Activated T-helper 2 cell treated with anti-CD3 and anti-CD28 coated beads, Interferon-gamma antibody, Interleukin-2, Interleukin-4, amounts not matched to agents 10 μg/mL and 5 μg/mL and 100 μg/mL, durations not matched to agents 14 hours and 24 hours and 36 hours (primary cell): ENCODE data around the gene PKN1. TPM values are rescaled to one million over a fixed set of nuclear protein-coding genes. Genes with fewer than 3 reads are reported as not detected.

ENCODE experiments used
- DNase-seq: peaks from one replicate; pipeline ENCODE4 v3.0.0; 2021; ENCODE audit warnings: low spot score
- H3K27ac Mint-ChIP-seq: one replicate; pipeline ENCODE4 v1.8.0; 2021; ENCODE audit warnings: mixed read lengths
- H3K27me3 Mint-ChIP-seq: one replicate; pipeline ENCODE4 v1.8.0; 2021; ENCODE audit warnings: low read depth, mixed read lengths
- H3K36me3 Mint-ChIP-seq: one replicate; pipeline ENCODE4 v1.8.0; 2021; ENCODE audit warnings: low read depth, mixed read lengths
- H3K4me1 Mint-ChIP-seq: one replicate; pipeline ENCODE4 v1.8.0; 2021; ENCODE audit warnings: low read depth, mixed read lengths
- H3K4me3 Mint-ChIP-seq: one replicate; pipeline ENCODE4 v1.8.0; 2021; ENCODE audit warnings: low read depth, mild to moderate bottlenecking, moderate library complexity, mixed read lengths
- H3K9me3 Mint-ChIP-seq: one replicate; pipeline ENCODE4 v1.8.0; 2021; ENCODE audit warnings: mixed read lengths
- intact Hi-C: fragments of 100-400 bp; cut with micrococcal nuclease; formaldehyde crosslinking; loops from one replicate; pipeline ENCODE4 v1.15.1; 2023
- total RNA-seq: library from RNA; stranded (reverse); gene quantifications from 2 replicates; pipeline ENCODE4 v1.2.3, GENCODE V29; 2022

The PKN1 gene
- total RNA-seq, 1 donor from 2014 or later: 171 TPM

DNA sequence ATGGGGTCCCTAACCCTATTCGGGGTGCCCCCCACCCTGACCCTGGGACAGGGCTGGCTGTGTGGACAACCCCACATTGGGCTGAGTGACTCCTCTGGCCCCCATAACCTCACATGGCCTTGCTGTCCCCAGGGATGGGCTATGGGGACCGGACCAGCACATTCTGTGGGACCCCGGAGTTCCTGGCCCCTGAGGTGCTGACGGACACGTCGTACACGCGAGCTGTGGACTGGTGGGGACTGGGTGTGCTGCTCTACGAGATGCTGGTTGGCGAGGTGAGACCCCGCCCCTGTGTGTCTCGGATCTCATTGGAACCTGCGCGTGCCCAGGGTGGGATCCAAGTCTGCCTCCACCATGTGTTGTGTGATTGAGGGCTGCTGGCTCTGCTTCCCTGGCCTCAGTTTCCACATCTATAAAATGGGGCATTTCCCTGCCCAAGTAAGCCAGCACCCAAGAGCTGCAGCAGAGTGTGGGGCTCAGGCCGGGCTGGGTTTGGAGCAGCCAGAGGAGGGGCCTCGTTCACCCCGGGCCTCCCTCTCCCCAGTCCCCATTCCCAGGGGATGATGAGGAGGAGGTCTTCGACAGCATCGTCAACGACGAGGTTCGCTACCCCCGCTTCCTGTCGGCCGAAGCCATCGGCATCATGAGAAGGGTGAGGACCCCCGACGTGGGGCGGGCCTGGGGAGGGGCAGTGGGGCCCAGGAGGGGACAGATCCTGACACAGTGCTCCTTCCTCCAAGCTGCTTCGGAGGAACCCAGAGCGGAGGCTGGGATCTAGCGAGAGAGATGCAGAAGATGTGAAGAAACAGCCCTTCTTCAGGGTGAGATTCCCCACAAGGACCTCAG lies 37.1 kb downstream of the PKN1 start:
- H3K4me3 Mint-ChIP-seq: no peak overlapping the region
- H3K36me3 Mint-ChIP-seq: peaks cover 42% of the 10 kb centered on the region
- H3K27me3 Mint-ChIP-seq: peaks cover 15% of the 10 kb centered on the region
- DNase-seq: no peak
- H3K4me1 Mint-ChIP-seq: peaks cover 6% of the 10 kb centered on the region
- no peak overlapping the region for H3K27ac Mint-ChIP-seq
- intact Hi-C loops: loop anchor here (5.0 kb wide), 1 partner anchor 38 kb away; the partner anchor contains the start of gene PKN1
- no peaks in the 10 kb centered on the region for H3K9me3 Mint-ChIP-seq

DNA sequence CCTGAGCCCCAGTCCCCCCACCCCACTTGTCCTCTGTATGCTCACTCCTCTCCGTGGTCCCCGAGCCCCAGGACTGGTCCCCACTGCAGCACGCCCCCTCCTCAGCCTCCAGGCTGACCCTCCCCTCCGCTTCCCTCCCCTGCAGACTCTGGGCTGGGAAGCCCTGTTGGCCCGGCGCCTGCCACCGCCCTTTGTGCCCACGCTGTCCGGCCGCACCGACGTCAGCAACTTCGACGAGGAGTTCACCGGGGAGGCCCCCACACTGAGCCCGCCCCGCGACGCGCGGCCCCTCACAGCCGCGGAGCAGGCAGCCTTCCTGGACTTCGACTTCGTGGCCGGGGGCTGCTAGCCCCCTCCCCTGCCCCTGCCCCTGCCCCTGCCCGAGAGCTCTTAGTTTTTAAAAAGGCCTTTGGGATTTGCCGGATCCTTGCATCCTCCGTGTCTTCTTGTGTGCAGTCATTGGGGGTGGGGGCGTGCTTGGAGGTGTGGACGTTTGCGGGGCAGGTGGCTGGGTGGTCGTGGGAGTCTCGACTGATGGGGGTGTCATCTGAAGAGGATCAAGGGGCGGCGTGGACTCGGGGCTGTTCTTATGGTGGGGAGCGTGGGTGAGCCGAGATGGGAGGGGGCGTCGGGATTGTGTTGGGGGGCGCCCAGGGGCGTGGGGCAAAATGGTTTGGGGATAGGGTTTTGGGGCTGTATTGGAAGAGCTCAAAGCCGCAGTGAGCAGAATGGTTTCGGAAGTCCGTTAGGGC lies 38.5 kb downstream of the PKN1 start:
- DNase-seq: no peak
- no peak overlapping the region for H3K4me3 Mint-ChIP-seq
- H3K4me1 Mint-ChIP-seq: peaks cover 15% of the 10 kb centered on the region
- peaks cover 32% of the 10 kb centered on the region for H3K36me3 Mint-ChIP-seq
- peaks cover 15% of the 10 kb centered on the region for H3K27me3 Mint-ChIP-seq
- intact Hi-C loops: loop anchor here (2.0 to 5.0 kb wide), 2 partner anchors 39 to 335 kb away; partner anchors contain the start of genes ASF1B and PKN1
- H3K27ac Mint-ChIP-seq: no peak overlapping the region
- H3K9me3 Mint-ChIP-seq: no peaks in the 10 kb centered on the region

DNA sequence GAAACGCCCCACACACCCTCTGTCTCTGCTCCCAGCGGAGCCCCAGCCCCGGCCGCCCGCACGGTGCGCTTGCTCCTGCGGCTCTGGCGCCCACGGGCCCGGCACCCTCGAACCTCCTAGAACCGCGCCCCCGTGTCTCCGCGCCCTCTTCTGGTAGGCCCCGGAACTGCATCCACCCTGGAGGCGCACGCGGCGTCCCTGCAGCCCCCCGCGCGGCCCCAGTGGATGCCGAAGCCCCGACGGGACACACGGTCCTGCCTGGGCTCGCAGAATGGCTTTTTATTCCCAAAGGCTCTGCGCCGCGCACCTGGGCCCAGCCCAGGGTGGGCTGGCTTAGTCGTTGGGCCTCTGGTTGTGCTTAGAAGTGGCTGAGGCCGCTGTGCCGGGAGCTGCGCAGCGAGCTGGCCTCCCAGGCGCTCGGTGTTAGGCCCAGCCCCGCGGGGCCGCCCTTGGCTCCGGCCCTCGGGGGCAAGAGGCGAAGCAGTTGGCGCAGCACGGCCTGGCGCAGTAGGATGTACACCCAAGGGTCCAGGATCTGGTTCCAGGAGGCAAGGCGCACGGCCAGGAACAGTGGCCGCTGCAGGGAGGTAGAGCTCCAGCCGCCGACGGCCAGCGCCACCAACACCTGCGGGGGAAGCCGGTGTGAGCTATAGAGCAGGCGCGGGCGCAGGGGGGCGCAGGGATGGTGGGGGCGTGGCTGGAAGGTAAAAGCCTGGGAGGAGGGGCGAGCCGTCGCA lies 39.3 kb downstream of the PKN1 start:
- H3K9me3 Mint-ChIP-seq: no peaks in the 10 kb centered on the region
- intact Hi-C loops: loop anchor here (2.0 to 5.0 kb wide), 2 partner anchors 40 to 336 kb away; partner anchors contain the start of genes ASF1B and PKN1
- peaks cover 25% of the 10 kb centered on the region for H3K36me3 Mint-ChIP-seq
- no peak overlapping the region for H3K4me3 Mint-ChIP-seq
- H3K27ac Mint-ChIP-seq: no peak overlapping the region
- peaks cover 16% of the 10 kb centered on the region for H3K4me1 Mint-ChIP-seq
- DNase-seq: peak; percentile 75
- H3K27me3 Mint-ChIP-seq: peaks cover 15% of the 10 kb centered on the region

DNA sequence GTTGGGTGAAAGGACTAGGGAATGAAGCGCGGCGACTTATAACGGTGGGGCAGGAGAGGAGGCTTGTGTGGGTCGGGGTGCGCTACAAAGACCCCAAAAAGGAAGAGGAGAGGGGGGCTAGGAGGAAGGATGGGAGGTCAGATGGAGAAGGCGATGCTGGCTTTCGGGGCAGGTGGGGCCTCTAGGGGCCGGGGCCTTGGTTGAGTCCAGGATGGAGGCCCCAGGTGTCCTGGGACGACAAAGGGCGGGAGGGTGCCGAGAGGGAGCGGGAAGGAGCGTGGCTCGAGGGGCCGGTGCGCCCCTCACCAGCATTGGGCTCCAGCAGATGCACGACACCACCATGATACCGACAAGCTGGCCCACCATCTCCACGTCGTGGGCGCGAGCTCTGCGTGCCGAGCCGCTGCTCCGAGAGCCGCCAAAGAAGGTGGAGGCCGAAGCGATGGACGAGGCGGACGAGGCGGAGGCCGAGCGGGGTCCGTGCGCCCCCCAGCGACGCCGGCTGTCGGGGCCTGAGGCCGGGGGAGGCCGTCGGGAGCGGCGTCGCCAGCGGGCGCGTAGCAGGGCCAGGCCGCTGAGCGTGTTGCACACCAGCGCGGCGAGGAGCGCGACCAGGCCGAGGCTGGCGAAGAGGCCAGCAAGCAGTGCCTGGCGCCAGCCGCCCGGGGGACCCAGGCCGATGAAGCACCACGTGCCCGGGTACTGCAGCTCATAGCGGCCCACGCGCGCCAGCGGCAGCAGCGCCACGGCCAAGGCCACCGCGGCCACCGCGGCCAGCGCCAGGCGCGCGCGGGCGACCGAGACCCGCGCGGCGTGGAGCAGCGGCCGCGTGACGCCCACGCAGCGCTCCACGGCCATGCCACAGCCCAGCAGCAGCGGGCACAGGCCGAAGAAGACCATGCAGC lies 40.2 kb downstream of the PKN1 start:
- H3K27me3 Mint-ChIP-seq: peaks cover 15% of the 10 kb centered on the region
- DNase-seq: no peak
- no peak overlapping the region for H3K4me3 Mint-ChIP-seq
- intact Hi-C loops: loop anchor here (2.0 to 5.0 kb wide), 2 partner anchors 41 to 337 kb away; partner anchors contain the start of genes ASF1B and PKN1
- H3K36me3 Mint-ChIP-seq: peaks cover 17% of the 10 kb centered on the region
- no peak overlapping the region for H3K27ac Mint-ChIP-seq
- H3K9me3 Mint-ChIP-seq: no peaks in the 10 kb centered on the region
- peaks cover 16% of the 10 kb centered on the region for H3K4me1 Mint-ChIP-seq

DNA sequence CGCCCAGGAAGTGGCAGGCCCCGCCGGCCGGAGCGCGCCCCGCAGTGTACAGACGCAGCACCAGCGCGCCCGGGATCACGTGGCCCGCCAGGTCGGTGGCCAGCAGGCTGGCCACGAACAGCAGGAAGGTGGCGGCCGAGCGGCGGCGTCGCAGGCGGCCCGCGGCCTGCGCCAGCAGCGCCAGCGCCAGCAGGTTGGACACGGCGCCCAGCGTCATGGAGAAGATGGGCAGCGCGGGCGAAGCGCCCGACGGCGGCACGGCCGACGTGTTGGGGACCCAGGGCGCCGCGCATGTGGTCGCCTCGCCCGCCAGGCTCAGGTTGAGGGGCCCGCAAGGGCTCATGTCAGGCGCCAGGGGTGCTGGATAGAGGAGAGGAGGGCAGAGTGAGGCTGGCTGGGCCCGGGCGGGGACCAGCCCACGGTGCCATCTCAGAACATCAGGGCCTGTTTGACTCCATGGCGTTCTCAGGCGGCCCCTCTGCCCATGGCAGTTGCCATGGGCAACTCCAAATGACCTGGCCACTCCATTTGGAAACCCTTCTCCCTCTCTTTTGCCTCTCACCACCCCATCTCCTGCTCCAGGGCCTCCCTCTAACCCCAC lies 41.0 kb downstream of the PKN1 start:
- H3K36me3 Mint-ChIP-seq: peaks cover 14% of the 10 kb centered on the region
- H3K4me3 Mint-ChIP-seq: peak overlapping the region; percentile 54
- H3K27me3 Mint-ChIP-seq: peaks cover 15% of the 10 kb centered on the region
- peaks cover 16% of the 10 kb centered on the region for H3K4me1 Mint-ChIP-seq
- DNase-seq: no peak
- intact Hi-C loops: loop anchor here (2.0 to 5.0 kb wide), 2 partner anchors 42 to 337 kb away; partner anchors contain the start of genes ASF1B and PKN1
- no peaks in the 10 kb centered on the region for H3K9me3 Mint-ChIP-seq
- H3K27ac Mint-ChIP-seq: no peak overlapping the region

DNA sequence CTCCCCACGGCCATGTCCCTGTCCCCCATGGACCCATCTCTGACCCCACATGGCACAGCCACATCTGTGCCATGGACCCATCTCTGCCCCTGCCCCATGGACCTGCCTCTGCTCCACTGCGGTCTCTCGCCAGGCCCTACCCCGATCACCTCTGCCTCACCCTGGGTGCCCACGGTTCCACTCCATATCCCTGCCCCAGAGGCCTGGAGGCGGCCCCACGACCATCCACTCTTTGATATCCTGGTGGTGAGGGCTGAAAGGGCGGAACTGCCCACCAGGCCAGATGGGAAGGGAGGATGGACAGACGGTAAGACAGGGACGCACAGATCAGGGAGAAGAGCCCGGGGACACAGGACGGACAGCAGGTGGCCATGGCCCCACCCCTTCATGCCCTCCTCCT lies 41.7 kb downstream of the PKN1 start:
- Mint-ChIP-seq H3K4me3 (peak overlapping the region; percentile 54), H3K4me1 (peaks cover 16% of the 10 kb centered on the region)

DNA sequence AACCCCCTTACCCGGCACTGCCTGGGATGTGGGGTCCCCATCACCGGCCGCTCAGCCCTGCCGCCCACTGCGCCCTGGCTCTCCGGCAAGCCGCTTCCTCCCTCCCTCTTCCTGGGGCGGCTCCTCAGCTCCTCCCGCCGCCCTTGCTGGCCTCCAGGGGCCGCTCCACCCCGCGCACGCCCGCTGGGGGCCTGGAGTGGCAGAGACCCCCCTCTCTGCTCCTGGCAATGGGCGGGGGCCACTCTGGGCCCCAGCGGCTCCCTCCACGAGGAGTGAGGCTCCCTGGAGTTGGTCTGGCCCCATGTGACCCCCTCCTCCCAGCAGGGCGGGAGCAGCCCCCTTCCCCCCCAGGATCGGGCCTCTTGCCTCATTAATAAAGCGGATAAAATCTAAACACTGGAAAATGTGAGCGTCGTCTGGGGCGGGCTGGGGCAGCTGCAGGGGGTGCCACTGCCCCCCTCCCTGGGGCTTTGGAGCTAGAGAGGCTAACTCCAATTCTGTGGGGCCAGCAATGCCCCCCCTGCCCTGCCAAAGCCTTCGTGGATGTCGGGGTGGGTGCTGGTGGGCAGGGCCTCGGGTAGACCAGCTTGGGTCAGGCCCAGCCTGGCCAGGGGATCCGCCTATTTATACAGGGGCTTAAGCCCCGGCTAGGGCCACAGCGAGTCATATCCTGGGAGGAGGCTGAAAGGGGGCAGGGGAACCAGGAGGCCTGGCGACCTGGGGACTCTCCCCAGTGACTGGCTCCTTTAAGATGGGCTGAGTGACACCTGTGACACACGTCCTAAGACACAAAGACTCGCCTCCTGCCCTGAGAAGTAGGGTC lies 42.4 kb downstream of the PKN1 start, which contains the start of gene PTGER1:
PTGER1 (minus strand) TSS at position 104 of the 823 bp plus-strand sequence. CDS start 1,034 bp downstream, outside the sequence.
- peaks cover 15% of the 10 kb centered on the region for H3K27me3 Mint-ChIP-seq
- H3K9me3 Mint-ChIP-seq: no peaks in the 10 kb centered on the region
- H3K4me3 Mint-ChIP-seq: peak within 1 kb of the TSS; percentile 54
- H3K27ac Mint-ChIP-seq: peak within 1 kb of the TSS; percentile 6
- H3K36me3 Mint-ChIP-seq: peaks cover 11% of the 10 kb centered on the region
- H3K4me1 Mint-ChIP-seq: peaks cover 16% of the 10 kb centered on the region
- DNase-seq: peak; percentile 33
- intact Hi-C loops: no loop called here

More for the DNA sequence above, 41.7 kb downstream of the PKN1 start:
- Mint-ChIP-seq H3K9me3 (no peaks in the 10 kb centered on the region), H3K27ac (no peak overlapping the region), H3K36me3 (peaks cover 11% of the 10 kb centered on the region), H3K27me3 (peaks cover 15% of the 10 kb centered on the region)
- intact Hi-C loops: loop anchor here (5.0 kb wide), 1 partner anchor 43 kb away; the partner anchor contains the start of gene PKN1
- no peak for DNase-seq

DNA sequence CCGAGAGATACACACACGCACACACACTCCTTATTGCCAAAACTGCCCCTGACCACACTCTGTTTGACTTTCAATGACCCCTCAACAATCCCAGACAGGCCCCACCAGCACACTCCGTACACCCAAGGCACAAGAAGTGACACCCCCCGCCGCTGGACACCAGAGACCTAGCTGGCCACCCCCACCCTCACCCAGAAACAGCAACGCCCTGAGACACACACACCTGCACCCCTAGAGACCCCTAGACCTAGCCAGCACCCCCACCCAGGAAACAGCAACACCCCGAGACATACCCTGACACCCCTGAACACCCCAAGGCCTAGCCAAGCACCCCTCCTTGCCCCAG lies 43.2 kb downstream of the PKN1 start:
- Mint-ChIP-seq H3K9me3 (no peaks in the 10 kb centered on the region), H3K27me3 (peaks cover 15% of the 10 kb centered on the region), H3K36me3 (peaks cover 6% of the 10 kb centered on the region), H3K27ac (peak overlapping the region; percentile 6), H3K4me1 (peaks cover 16% of the 10 kb centered on the region), H3K4me3 (no peak overlapping the region)
- intact Hi-C loops: no loop called here
- no peak for DNase-seq

DNA sequence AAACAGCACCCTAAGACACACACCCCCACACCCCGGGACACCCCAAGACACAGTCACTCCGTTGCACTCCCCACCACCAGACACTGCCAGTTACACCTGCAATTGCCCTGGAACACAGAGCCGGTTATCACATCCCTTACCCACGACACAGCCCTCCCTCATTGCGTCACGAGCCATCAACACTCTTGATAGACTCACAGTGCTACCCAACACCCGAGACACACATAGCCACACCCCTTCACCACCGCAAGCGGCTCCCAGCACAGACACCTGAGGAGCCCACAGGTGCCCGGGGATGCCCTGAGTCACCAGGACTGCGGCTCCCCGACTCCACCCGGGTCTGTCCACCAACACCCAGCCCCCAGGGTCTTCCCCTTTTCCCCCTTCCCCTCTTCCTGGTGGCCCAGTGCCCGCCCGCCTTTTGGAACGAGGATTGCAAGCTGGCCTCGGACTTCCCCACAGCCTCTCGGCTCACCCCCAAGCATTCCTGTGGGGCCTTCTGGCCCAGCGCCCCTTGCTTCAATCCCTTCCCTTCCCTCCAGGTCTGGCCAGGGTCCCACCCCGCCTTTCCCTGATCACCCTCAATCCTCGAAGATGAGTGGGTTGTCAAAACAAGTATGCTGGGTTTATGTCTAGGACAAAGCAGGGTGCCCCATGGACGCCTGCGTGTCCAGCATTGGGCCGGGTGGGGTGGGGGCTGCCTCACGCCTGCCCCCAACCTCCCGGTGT lies 43.7 kb downstream of the PKN1 start:
- intact Hi-C loops: no loop called here
- peaks cover 15% of the 10 kb centered on the region for H3K27me3 Mint-ChIP-seq
- peaks cover 3% of the 10 kb centered on the region for H3K36me3 Mint-ChIP-seq
- no peaks in the 10 kb centered on the region for H3K9me3 Mint-ChIP-seq
- H3K27ac Mint-ChIP-seq: no peak overlapping the region
- DNase-seq: no peak
- H3K4me3 Mint-ChIP-seq: no peak overlapping the region
- H3K4me1 Mint-ChIP-seq: peaks cover 14% of the 10 kb centered on the region

DNA sequence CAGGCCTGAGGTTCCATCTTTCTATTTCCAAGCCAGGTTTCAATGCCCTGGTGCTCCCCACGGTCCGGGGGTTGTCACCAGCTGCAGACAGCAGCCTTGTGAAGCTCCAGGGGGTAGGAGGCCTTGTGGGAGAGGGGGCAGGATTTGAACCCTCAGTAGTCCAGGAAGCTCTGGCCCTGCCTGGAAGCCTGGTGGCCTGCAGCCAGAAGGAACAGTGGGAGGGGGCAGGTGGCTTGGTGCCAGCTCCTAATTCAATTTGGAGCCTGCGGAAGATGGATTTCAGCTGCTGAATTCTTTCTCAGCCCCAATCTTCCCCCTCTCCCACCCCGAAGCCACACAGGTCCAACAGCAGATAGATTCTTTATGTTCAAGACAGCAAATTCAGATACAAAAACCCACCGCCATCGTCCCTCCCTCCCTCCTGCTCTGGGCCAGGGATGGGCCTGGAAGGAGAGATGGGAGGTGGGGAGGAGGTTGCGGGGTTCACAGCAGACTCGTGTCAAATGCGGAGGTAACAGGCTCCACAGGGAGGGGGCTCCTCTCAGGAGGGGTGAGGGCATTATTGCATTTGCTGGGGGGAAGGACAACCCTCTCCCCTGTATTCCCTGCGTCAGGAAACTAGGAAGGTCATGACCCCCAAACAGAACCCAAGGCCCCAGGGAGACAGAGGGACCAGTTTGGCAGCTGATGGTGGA lies 44.5 kb downstream of the PKN1 start:
- DNase-seq: no peak
- no peak overlapping the region for H3K27ac Mint-ChIP-seq
- no peak overlapping the region for H3K4me3 Mint-ChIP-seq
- no peaks in the 10 kb centered on the region for H3K36me3 Mint-ChIP-seq
- peaks cover 15% of the 10 kb centered on the region for H3K27me3 Mint-ChIP-seq
- H3K9me3 Mint-ChIP-seq: no peaks in the 10 kb centered on the region
- intact Hi-C loops: no loop called here
- H3K4me1 Mint-ChIP-seq: peaks cover 13% of the 10 kb centered on the region
